ENCODE measurements around the gene FAM81A.

DNA sequence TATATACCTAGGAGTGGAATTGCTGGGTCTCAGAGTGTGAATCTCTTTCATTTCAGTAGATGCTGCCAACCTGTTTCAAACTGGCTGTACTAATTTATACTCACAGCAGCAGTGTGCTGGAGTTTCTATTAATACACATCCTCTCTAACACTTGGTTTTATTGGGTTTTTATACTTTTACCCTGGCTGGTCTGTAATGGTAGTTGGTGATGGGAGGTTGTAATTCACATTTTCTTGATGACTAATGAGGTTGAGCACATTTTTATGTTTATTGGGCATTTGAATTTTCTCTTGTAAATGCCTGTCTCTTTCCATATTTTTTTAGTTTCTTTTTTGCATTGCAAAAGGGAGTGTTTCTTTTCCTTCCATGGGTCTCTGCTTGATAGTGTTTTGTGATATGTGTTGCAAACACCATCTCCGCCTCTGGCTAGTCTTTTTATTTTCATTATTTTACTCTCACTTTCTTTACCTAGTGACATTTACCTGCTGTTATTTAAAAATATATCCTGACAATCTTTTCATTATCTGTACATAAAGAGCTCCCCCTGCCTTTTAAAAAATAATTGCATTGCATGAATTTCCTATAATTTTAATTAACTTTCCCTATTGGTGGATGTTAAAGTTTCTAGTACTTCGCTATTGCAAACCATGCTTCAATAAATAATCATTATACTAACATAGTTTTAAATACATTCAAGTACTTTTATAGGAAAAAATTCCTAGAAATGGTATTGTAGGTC, 124.6 kb downstream of the FAM81A start:
- TF ChIP-seq RARB (CRISPR knock-in tag; IDR thresholded peaks at IDR 0.05) (no peak), TOX (CRISPR knock-in tag; IDR thresholded peaks at IDR 0.05; ENCODE audit: borderline replicate concordance) (no peak), ISL1 (CRISPR knock-in tag; IDR thresholded peaks at IDR 0.05) (no peak), PPARA (CRISPR knock-in tag; IDR thresholded peaks at IDR 0.05; ENCODE audit: borderline replicate concordance) (no peak), ZFP30 (CRISPR knock-in tag; IDR thresholded peaks at IDR 0.05) (no peak), ZC3H10 (CRISPR knock-in tag; IDR thresholded peaks at IDR 0.05) (no peak), ZFP3 (CRISPR knock-in tag; IDR thresholded peaks at IDR 0.05) (no peak), ZNF70 (CRISPR knock-in tag; IDR thresholded peaks at IDR 0.05) (no peak), ZNF565 (CRISPR knock-in tag; conservative IDR thresholded peaks at IDR 0.05; ENCODE audit: low read depth) (no peak)
- TF ChIP-seq, protein P1, sequence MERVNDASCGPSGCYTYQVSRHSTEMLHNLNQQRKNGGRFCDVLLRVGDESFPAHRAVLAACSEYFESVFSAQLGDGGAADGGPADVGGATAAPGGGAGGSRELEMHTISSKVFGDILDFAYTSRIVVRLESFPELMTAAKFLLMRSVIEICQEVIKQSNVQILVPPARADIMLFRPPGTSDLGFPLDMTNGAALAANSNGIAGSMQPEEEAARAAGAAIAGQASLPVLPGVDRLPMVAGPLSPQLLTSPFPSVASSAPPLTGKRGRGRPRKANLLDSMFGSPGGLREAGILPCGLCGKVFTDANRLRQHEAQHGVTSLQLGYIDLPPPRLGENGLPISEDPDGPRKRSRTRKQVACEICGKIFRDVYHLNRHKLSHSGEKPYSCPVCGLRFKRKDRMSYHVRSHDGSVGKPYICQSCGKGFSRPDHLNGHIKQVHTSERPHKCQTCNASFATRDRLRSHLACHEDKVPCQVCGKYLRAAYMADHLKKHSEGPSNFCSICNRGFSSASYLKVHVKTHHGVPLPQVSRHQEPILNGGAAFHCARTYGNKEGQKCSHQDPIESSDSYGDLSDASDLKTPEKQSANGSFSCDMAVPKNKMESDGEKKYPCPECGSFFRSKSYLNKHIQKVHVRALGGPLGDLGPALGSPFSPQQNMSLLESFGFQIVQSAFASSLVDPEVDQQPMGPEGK (CRISPR knock-in tag; IDR thresholded peaks at IDR 0.05; ENCODE audit: borderline replicate concordance) = no peak
- TF ChIP-seq, protein P2, sequence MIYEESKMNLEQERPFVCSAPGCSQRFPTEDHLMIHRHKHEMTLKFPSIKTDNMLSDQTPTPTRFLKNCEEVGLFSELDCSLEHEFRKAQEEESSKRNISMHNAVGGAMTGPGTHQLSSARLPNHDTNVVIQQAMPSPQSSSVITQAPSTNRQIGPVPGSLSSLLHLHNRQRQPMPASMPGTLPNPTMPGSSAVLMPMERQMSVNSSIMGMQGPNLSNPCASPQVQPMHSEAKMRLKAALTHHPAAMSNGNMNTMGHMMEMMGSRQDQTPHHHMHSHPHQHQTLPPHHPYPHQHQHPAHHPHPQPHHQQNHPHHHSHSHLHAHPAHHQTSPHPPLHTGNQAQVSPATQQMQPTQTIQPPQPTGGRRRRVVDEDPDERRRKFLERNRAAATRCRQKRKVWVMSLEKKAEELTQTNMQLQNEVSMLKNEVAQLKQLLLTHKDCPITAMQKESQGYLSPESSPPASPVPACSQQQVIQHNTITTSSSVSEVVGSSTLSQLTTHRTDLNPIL (CRISPR knock-in tag; IDR thresholded peaks at IDR 0.05; ENCODE audit: low read depth) = no peak
- TF ChIP-seq, protein P3, sequence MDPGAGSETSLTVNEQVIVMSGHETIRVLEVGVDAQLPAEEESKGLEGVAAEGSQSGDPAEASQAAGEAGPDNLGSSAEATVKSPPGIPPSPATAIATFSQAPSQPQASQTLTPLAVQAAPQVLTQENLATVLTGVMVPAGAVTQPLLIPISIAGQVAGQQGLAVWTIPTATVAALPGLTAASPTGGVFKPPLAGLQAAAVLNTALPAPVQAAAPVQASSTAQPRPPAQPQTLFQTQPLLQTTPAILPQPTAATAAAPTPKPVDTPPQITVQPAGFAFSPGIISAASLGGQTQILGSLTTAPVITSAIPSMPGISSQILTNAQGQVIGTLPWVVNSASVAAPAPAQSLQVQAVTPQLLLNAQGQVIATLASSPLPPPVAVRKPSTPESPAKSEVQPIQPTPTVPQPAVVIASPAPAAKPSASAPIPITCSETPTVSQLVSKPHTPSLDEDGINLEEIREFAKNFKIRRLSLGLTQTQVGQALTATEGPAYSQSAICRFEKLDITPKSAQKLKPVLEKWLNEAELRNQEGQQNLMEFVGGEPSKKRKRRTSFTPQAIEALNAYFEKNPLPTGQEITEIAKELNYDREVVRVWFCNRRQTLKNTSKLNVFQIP (CRISPR knock-in tag; IDR thresholded peaks at IDR 0.05; ENCODE audit: borderline replicate concordance, low read depth) = no peak

Data from SK-N-SH treated with all-trans-retinoic acid at 6 μM for 48 hours (cell line).